ENCODE measurements around the gene DNAH1.

Gene DNAH1

GRCh38 chr3:52358362-52358940, 42.3 kb downstream of the DNAH1 start:
- no peak for DNase-seq

- DNase-seq: no peak
These were observed 43.2 kb downstream of the DNAH1 start for GRCh38 chr3:52359116-52359855.

GRCh38 chr3:52361011-52361410, 44.9 kb downstream of the DNAH1 start:
- no peak for DNase-seq

GRCh38 chr3:52361454-52361853, 45.3 kb downstream of the DNAH1 start:
- no peak for DNase-seq

GRCh38 chr3:52361898-52362297, 45.8 kb downstream of the DNAH1 start:
- no peak for DNase-seq

- no peak for DNase-seq
These were observed 48.4 kb downstream of the DNAH1 start for GRCh38 chr3:52364322-52365035.

- no peak for DNase-seq
These were observed 50.4 kb downstream of the DNAH1 start for GRCh38 chr3:52366527-52366926.

GRCh38 chr3:52367891-52368880, 52.1 kb downstream of the DNAH1 start:
- no peak for DNase-seq

- no peak for DNase-seq
These were observed 54.4 kb downstream of the DNAH1 start for GRCh38 chr3:52370531-52370930.

GRCh38 chr3:52372822-52373504, 56.8 kb downstream of the DNAH1 start:
- peak; percentile 20 to 60 (median 42) for DNase-seq

- DNase-seq: no peak
These were observed 57.6 kb downstream of the DNAH1 start for GRCh38 chr3:52373676-52374075.

- DNase-seq: no peak
These were observed 58.1 kb downstream of the DNAH1 start for GRCh38 chr3:52374173-52374572.

- DNase-seq: no peak
These were observed 63.5 kb downstream of the DNAH1 start for GRCh38 chr3:52379610-52380009.

GRCh38 chr3:52380023-52380422, 63.9 kb downstream of the DNAH1 start:
- DNase-seq: no peak

GRCh38 chr3:52381623-52382022, 65.5 kb downstream of the DNAH1 start:
- no peak for DNase-seq

- no peak for DNase-seq
These were observed 67.3 kb downstream of the DNAH1 start for GRCh38 chr3:52383446-52383845.

GRCh38 chr3:52384019-52384761, 68.1 kb downstream of the DNAH1 start:
- DNase-seq: peak; percentile 37 to 56 (median 46)

- peak; percentile 18 to 51 (median 29) for DNase-seq
These were observed 69.0 kb downstream of the DNAH1 start for GRCh38 chr3:52385157-52385556.

GRCh38 chr3:52387481-52387880, 71.4 kb downstream of the DNAH1 start:
- DNase-seq: no peak

- no peak for DNase-seq
These were observed 72.3 kb downstream of the DNAH1 start for GRCh38 chr3:52388348-52388821.

GRCh38 chr3:52388933-52389332, 72.8 kb downstream of the DNAH1 start:
- DNase-seq: no peak

Measured in suppressor macrophage (primary cell).